ENCODE results near the gene SRGAP1. TPM values are rescaled to one million over a fixed set of nuclear protein-coding genes. Genes with fewer than 3 reads are reported as not detected.

The SRGAP1 gene
- total RNA-seq, 1 donor from 2014 or later, result 3.0 TPM

DNA sequence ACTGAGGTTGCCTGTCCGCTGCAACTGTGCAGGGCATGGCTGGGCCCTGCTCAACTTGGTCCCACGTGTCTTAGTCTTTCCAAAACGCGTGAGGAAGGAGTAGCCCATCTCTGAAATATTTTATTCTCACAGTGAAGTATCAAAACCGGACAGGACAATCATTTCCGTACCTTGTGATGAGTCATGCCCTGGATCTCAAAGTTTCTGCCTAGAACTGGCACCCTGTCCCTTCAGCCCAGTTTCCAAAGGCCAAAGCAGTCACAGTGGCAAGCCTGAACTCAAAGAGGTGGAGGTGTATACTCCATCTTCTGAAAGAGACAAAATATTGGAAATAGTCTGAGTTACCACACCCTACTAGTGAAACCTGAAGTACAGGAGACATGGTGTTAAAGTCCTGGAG is 28.5 kb upstream of the SRGAP1 start:
- no peaks in the 10 kb centered on the region for H3K9me3 ChIP-seq (ENCODE audit: low read depth)
- Mint-ChIP-seq H3K27me3 (ENCODE audit: insufficient read depth, low read depth) (peaks cover 1% of the 10 kb centered on the region), H3K4me1 (no peaks in the 10 kb centered on the region), H3K36me3 (peaks cover 2% of the 10 kb centered on the region), H3K27ac (no peak overlapping the region), H3K4me3 (no peak overlapping the region), H3K9me3 (peaks cover 10% of the 10 kb centered on the region)
- H3K4me2 ChIP-seq, result no peak overlapping the region
- DNase-seq (ENCODE audit: low spot score), result no peak
- no peaks in the 10 kb centered on the region for H3F3A ChIP-seq (ENCODE audit: low read depth)
- H3K4me3 ChIP-seq, result no peak overlapping the region
- no peak overlapping the region for H2AFZ ChIP-seq (replicated peaks)
- H3K36me3 ChIP-seq, result no peaks in the 10 kb centered on the region
- no peak overlapping the region for H3K9ac ChIP-seq
- no peaks in the 10 kb centered on the region for H3K27me3 ChIP-seq
- TF ChIP-seq, protein P1, sequence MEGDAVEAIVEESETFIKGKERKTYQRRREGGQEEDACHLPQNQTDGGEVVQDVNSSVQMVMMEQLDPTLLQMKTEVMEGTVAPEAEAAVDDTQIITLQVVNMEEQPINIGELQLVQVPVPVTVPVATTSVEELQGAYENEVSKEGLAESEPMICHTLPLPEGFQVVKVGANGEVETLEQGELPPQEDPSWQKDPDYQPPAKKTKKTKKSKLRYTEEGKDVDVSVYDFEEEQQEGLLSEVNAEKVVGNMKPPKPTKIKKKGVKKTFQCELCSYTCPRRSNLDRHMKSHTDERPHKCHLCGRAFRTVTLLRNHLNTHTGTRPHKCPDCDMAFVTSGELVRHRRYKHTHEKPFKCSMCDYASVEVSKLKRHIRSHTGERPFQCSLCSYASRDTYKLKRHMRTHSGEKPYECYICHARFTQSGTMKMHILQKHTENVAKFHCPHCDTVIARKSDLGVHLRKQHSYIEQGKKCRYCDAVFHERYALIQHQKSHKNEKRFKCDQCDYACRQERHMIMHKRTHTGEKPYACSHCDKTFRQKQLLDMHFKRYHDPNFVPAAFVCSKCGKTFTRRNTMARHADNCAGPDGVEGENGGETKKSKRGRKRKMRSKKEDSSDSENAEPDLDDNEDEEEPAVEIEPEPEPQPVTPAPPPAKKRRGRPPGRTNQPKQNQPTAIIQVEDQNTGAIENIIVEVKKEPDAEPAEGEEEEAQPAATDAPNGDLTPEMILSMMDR (IDR thresholded peaks at IDR 0.05), result no peak
- no peak for TF ChIP-seq EZH2phosphoT487 (IDR thresholded peaks at IDR 0.05)
- TF ChIP-seq EZH2 (IDR thresholded peaks at IDR 0.05), result no peak
- no peaks in the 10 kb centered on the region for H3K4me1 ChIP-seq
- no peaks in the 10 kb centered on the region for H3K79me2 ChIP-seq (ENCODE audit: low read depth)
- H3K27ac ChIP-seq, result no peak overlapping the region
- H4K20me1 ChIP-seq (ENCODE audit: low read depth), result no peaks in the 10 kb centered on the region

DNA sequence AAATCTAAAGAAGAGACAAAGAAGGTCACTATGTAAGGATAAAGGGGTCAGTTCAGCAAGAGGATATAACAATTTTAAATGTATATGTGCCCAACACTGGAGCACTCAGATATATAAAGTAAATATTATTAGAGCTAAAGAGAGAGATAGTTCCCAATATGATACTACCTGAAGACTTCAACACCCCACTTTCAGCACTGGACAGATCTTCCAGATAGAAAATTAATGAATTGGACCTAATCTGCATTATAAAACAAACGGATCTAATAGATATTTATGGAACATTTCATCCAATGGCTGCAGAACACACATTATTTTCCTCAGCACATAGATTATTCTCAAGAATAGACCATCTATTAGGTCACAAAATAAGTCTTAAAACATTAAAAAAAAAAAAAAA is 24.1 kb upstream of the SRGAP1 start:
- Histone ChIP-seq H4K20me1 (ENCODE audit: low read depth) (no peaks in the 10 kb centered on the region), H3K4me1 (no peaks in the 10 kb centered on the region), H3K9ac (no peak overlapping the region), H3K4me3 (no peak overlapping the region), H2AFZ (replicated peaks) (no peak overlapping the region), H3K9me3 (ENCODE audit: low read depth) (no peaks in the 10 kb centered on the region), H3K36me3 (no peaks in the 10 kb centered on the region), H3K27ac (no peak overlapping the region), H3K27me3 (no peaks in the 10 kb centered on the region), H3K4me2 (no peak overlapping the region), H3F3A (ENCODE audit: low read depth) (no peaks in the 10 kb centered on the region), H3K79me2 (ENCODE audit: low read depth) (no peaks in the 10 kb centered on the region)
- H3K27me3 Mint-ChIP-seq (ENCODE audit: insufficient read depth, low read depth), result peaks cover 4% of the 10 kb centered on the region
- no peak overlapping the region for H3K4me3 Mint-ChIP-seq
- peaks cover 2% of the 10 kb centered on the region for H3K36me3 Mint-ChIP-seq
- H3K27ac Mint-ChIP-seq, result no peak overlapping the region
- H3K9me3 Mint-ChIP-seq, result peaks cover 10% of the 10 kb centered on the region
- TF ChIP-seq EZH2phosphoT487 (IDR thresholded peaks at IDR 0.05) (no peak), EZH2 (IDR thresholded peaks at IDR 0.05) (no peak)
- TF ChIP-seq, protein P1 (IDR thresholded peaks at IDR 0.05), result no peak
- no peaks in the 10 kb centered on the region for H3K4me1 Mint-ChIP-seq
- no peak for DNase-seq (ENCODE audit: low spot score)

DNA sequence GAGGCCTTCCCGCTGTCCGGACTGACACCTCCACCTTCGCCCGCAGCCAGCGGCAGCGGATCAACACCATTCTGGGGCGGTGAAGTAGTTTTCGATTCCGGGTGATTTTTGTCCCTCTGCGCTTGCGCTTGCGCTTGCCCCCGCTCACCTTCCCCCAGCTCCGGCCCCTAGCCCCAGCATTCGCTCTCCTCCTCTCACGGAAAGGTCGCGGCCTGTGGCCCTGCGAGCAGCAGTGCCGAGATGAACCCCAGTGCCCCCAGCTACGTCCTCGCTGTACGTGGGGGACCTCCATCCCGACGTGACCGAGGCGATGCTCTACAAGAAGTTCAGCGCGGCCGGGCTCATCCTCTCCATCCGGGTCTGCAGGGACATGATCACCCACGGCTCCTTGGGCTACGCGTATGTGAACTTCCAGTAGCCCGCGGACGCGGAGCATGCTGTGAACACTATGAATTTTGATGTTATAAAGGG is 22.7 kb upstream of the SRGAP1 start:
- H3K27me3 ChIP-seq, result no peaks in the 10 kb centered on the region
- H3K36me3 ChIP-seq, result no peaks in the 10 kb centered on the region
- no peaks in the 10 kb centered on the region for H3F3A ChIP-seq (ENCODE audit: low read depth)
- H3K27ac Mint-ChIP-seq, result no peak overlapping the region
- no peak overlapping the region for H2AFZ ChIP-seq (replicated peaks)
- DNase-seq (ENCODE audit: low spot score), result no peak
- no peaks in the 10 kb centered on the region for H3K4me1 Mint-ChIP-seq
- H3K9me3 Mint-ChIP-seq, result peaks cover 10% of the 10 kb centered on the region
- H3K9me3 ChIP-seq (ENCODE audit: low read depth), result no peaks in the 10 kb centered on the region
- H3K4me3 Mint-ChIP-seq, result no peak overlapping the region
- H4K20me1 ChIP-seq (ENCODE audit: low read depth), result no peaks in the 10 kb centered on the region
- H3K4me3 ChIP-seq, result no peak overlapping the region
- no peaks in the 10 kb centered on the region for H3K79me2 ChIP-seq (ENCODE audit: low read depth)
- H3K4me2 ChIP-seq, result no peak overlapping the region
- TF ChIP-seq EZH2phosphoT487 (IDR thresholded peaks at IDR 0.05) (no peak), EZH2 (IDR thresholded peaks at IDR 0.05) (no peak)
- TF ChIP-seq, protein P1 (IDR thresholded peaks at IDR 0.05), result no peak
- H3K27ac ChIP-seq, result no peak overlapping the region
- peaks cover 2% of the 10 kb centered on the region for H3K36me3 Mint-ChIP-seq
- H3K9ac ChIP-seq, result no peak overlapping the region
- H3K27me3 Mint-ChIP-seq (ENCODE audit: insufficient read depth, low read depth), result peaks cover 4% of the 10 kb centered on the region
- H3K4me1 ChIP-seq, result no peaks in the 10 kb centered on the region
